LHCN-M2 (cell line): ENCODE measurements around the gene VPS13D. TPM values are rescaled to one million over a fixed set of nuclear protein-coding genes. Genes with fewer than 3 reads are reported as not detected.
A peak's percentile ranks its signal among the peaks of the same experiment; 100 is the strongest.

Source experiments
- DNase-seq: peaks from one replicate; pipeline ENCODE4 v3.0.0-alpha.2; 2012; ENCODE audit warnings: low read depth
- total RNA-seq: library from RNA; depleted of rRNA; stranded (reverse); fragments of >200 nt; gene quantifications from 2 replicates; pipeline ENCODE4 v1.2.3, GENCODE V29; 2014; rRNA removed

Gene VPS13D
- total RNA-seq, 1 experiment from 2014 or later: 17.0 TPM

GRCh38 chr1:12552111-12552888 lies 322.5 kb downstream of the VPS13D start:
- DNase-seq: no peak

- no peak for DNase-seq
These were observed 323.4 kb downstream of the VPS13D start for GRCh38 chr1:12552951-12553921.

- no peak for DNase-seq
These were observed 324.1 kb downstream of the VPS13D start for GRCh38 chr1:12553963-12554362.

- DNase-seq: no peak
These were observed 324.9 kb downstream of the VPS13D start for GRCh38 chr1:12554521-12555305.

- no peak for DNase-seq
These were observed 325.9 kb downstream of the VPS13D start for GRCh38 chr1:12555411-12556367.

- peak; percentile 83 for DNase-seq
These were observed 326.6 kb downstream of the VPS13D start for GRCh38 chr1:12556368-12556930.

- no peak for DNase-seq
These were observed 327.4 kb downstream of the VPS13D start for GRCh38 chr1:12556957-12557935.

- no peak for DNase-seq
These were observed 331.3 kb downstream of the VPS13D start for GRCh38 chr1:12561121-12561520.

Other genes with a start within 250 kb of the VPS13D start
- 69.7 and 71.7 TPM in 2 replicates for gene MFN2, start 249.6 kb upstream of the VPS13D start, total RNA-seq
- 40.1 and 49.6 TPM in 2 replicates for gene MIIP, start 210.5 kb upstream of the VPS13D start, total RNA-seq
- gene TNFRSF8, start 166.7 kb upstream of the VPS13D start, total RNA-seq: 0.19 TPM in 1 of 2 replicates, not detected in the other
- gene TNFRSF1B, start 63.0 kb upstream of the VPS13D start, total RNA-seq: 1.3 and 1.9 TPM in 2 replicates